Neural progenitor cell (in vitro differentiated cells): Measurements from ENCODE around the gene GAS2L1. TPM values are rescaled to one million over a fixed set of nuclear protein-coding genes. Genes with fewer than 3 reads are reported as not detected.

Experiments
- DNase-seq: peaks from one replicate; pipeline ENCODE4 v3.0.0-alpha.2; 2016; ENCODE audit warnings: low spot score
- H2AFZ ChIP-seq: fragments of 200-600 bp; sonication (generic); replicated peaks from 2 replicates; pipeline ENCODE4 v1.6.1; 2016; ENCODE audit warnings: antibody characterized with exemption
- H3F3A ChIP-seq: fragments of 200-600 bp; sonication (generic); 2 replicates; pipeline ENCODE4 v1.6.1; 2016; ENCODE audit warnings: antibody characterized with exemption, low read depth
- H3K27ac ChIP-seq: fragments of 200-600 bp; sonication (generic); 2 replicates; pipeline ENCODE4 v1.5.1; 2016; ENCODE audit warnings: mild to moderate bottlenecking
- H3K27me3 ChIP-seq: fragments of 200-600 bp; sonication (generic); 2 replicates; pipeline ENCODE4 v1.6.1; 2016; ENCODE audit warnings: mild to moderate bottlenecking, moderate library complexity
- H3K36me3 ChIP-seq: fragments of 200-600 bp; sonication (generic); 2 replicates; pipeline ENCODE4 v1.5.1; 2016
- H3K4me1 ChIP-seq: fragments of 200-600 bp; sonication (generic); 2 replicates; pipeline ENCODE4 v1.6.1; 2016; ENCODE audit warnings: mixed run types
- H3K4me2 ChIP-seq: fragments of 200-600 bp; sonication (generic); 2 replicates; pipeline ENCODE4 v1.6.1; 2016
- H3K4me3 ChIP-seq: fragments of 200-600 bp; sonication (generic); 2 replicates; pipeline ENCODE4 v1.5.1; 2016
- H3K79me2 ChIP-seq: fragments of 200-600 bp; sonication (generic); 2 replicates; pipeline ENCODE4 v1.6.1; 2016; ENCODE audit warnings: low read depth
- H3K9ac ChIP-seq: fragments of 200-600 bp; sonication (generic); 2 replicates; pipeline ENCODE4 v1.6.1; 2016
- H3K9me3 ChIP-seq: fragments of 200-600 bp; sonication (generic); 2 replicates; pipeline ENCODE4 v1.5.1; 2016; ENCODE audit warnings: low read depth
- H4K20me1 ChIP-seq: fragments of 200-600 bp; sonication (generic); 2 replicates; pipeline ENCODE4 v1.6.1; 2016; ENCODE audit warnings: low read depth
- H3K27ac Mint-ChIP-seq: 3 replicates; pipeline ENCODE4 v1.8.0; 2021; ENCODE audit warnings: mixed read lengths
- H3K27me3 Mint-ChIP-seq: 2 replicates; pipeline ENCODE4 v1.8.0; 2022; ENCODE audit warnings: low read depth, mild to moderate bottlenecking, inconsistent platforms, moderate library complexity, mixed read lengths; ENCODE audit not compliant: insufficient read depth
- H3K36me3 Mint-ChIP-seq: 3 replicates; pipeline ENCODE4 v1.8.0; 2021; ENCODE audit warnings: mixed read lengths
- H3K4me1 Mint-ChIP-seq: 3 replicates; pipeline ENCODE4 v1.8.0; 2021; ENCODE audit warnings: mixed read lengths
- H3K4me3 Mint-ChIP-seq: 3 replicates; pipeline ENCODE4 v1.8.0; 2021; ENCODE audit warnings: mild to moderate bottlenecking, moderate library complexity, mixed read lengths
- H3K9me3 Mint-ChIP-seq: 3 replicates; pipeline ENCODE4 v1.8.0; 2020; ENCODE audit warnings: mixed read lengths
- CTCF ChIP-seq: fragments of 200-600 bp; sonication (generic); IDR thresholded peaks from 2 replicates; pipeline ENCODE4 v1.5.1; 2017; ENCODE audit warnings: antibody characterized with exemption, mild to moderate bottlenecking
- EZH2 ChIP-seq: fragments of 200-600 bp; sonication (generic); IDR thresholded peaks from 2 replicates; pipeline ENCODE4 v1.6.1; 2017; ENCODE audit warnings: antibody characterized with exemption, mild to moderate bottlenecking, moderate library complexity
- EZH2phosphoT487 ChIP-seq: fragments of 200-600 bp; sonication (generic); IDR thresholded peaks from 2 replicates; pipeline ENCODE4 v1.6.1; 2017; ENCODE audit warnings: antibody characterized with exemption
- total RNA-seq: library from RNA; depleted of rRNA; stranded (reverse); fragments of >200 nt; gene quantifications from 2 replicates; pipeline ENCODE4 v1.2.3, GENCODE V29; 2015; ENCODE audit warnings: low replicate concordance

Gene GAS2L1
- total RNA-seq, 1 donor from 2014 or later: 0.95 TPM

- H3K79me2 ChIP-seq: peaks cover 16% of the 10 kb centered on the region
- peaks cover 81% of the 10 kb centered on the region for H3F3A ChIP-seq
- H3K9ac ChIP-seq: no peak overlapping the region
- H3K36me3 Mint-ChIP-seq: peaks cover 36% of the 10 kb centered on the region
- no peak overlapping the region for H3K27ac Mint-ChIP-seq
- no peak for TF ChIP-seq CTCF
- no peak overlapping the region for H2AFZ ChIP-seq
- H3K27me3 ChIP-seq: no peaks in the 10 kb centered on the region
- no peak overlapping the region for H3K4me3 ChIP-seq
- no peak overlapping the region for H3K4me2 ChIP-seq
- peaks cover 11% of the 10 kb centered on the region for H3K27me3 Mint-ChIP-seq
- H3K27ac ChIP-seq: no peak overlapping the region
- H3K36me3 ChIP-seq: peaks cover 28% of the 10 kb centered on the region
- H3K4me3 Mint-ChIP-seq: no peak overlapping the region
- H3K9me3 Mint-ChIP-seq: no peaks in the 10 kb centered on the region
- DNase-seq: no peak
- peaks cover 67% of the 10 kb centered on the region for H4K20me1 ChIP-seq
- no peaks in the 10 kb centered on the region for H3K4me1 ChIP-seq
- no peaks in the 10 kb centered on the region for H3K4me1 Mint-ChIP-seq
- H3K9me3 ChIP-seq: no peaks in the 10 kb centered on the region
Observed at GRCh38 chr22:29298641-29299040, 7.8 kb upstream of the GAS2L1 start.

- H3K4me3 Mint-ChIP-seq: no peak overlapping the region
- Histone ChIP-seq H4K20me1 (peaks cover 60% of the 10 kb centered on the region), H2AFZ (no peak overlapping the region), H3K4me1 (no peaks in the 10 kb centered on the region), H3K27me3 (no peaks in the 10 kb centered on the region), H3K9me3 (no peaks in the 10 kb centered on the region), H3F3A (peaks cover 75% of the 10 kb centered on the region), H3K36me3 (peaks cover 28% of the 10 kb centered on the region), H3K27ac (no peak overlapping the region), H3K4me3 (no peak overlapping the region), H3K79me2 (peaks cover 10% of the 10 kb centered on the region), H3K4me2 (no peak overlapping the region), H3K9ac (no peak overlapping the region)
- peaks cover 11% of the 10 kb centered on the region for H3K27me3 Mint-ChIP-seq
- peaks cover 2% of the 10 kb centered on the region for H3K4me1 Mint-ChIP-seq
- no peak for TF ChIP-seq EZH2
- TF ChIP-seq CTCF: no peak
- no peak for TF ChIP-seq EZH2phosphoT487
- H3K36me3 Mint-ChIP-seq: peaks cover 36% of the 10 kb centered on the region
- H3K9me3 Mint-ChIP-seq: no peaks in the 10 kb centered on the region
- peak overlapping the region; percentile 63 for H3K27ac Mint-ChIP-seq
- DNase-seq: no peak
Observed at GRCh38 chr22:29299136-29299900, 7.1 kb upstream of the GAS2L1 start.

- Mint-ChIP-seq H3K9me3 (no peaks in the 10 kb centered on the region), H3K4me3 (no peak overlapping the region), H3K4me1 (peaks cover 10% of the 10 kb centered on the region), H3K36me3 (peaks cover 35% of the 10 kb centered on the region), H3K27ac (no peak overlapping the region), H3K27me3 (peaks cover 16% of the 10 kb centered on the region)
- Histone ChIP-seq H3K4me3 (no peak overlapping the region), H3K4me2 (no peak overlapping the region), H3F3A (peaks cover 71% of the 10 kb centered on the region), H3K27me3 (no peaks in the 10 kb centered on the region), H3K36me3 (peaks cover 20% of the 10 kb centered on the region), H3K9me3 (no peaks in the 10 kb centered on the region), H4K20me1 (peaks cover 51% of the 10 kb centered on the region), H3K4me1 (peaks cover under 1% of the 10 kb centered on the region), H3K79me2 (peaks cover 3% of the 10 kb centered on the region), H3K27ac (no peak overlapping the region), H2AFZ (no peak overlapping the region), H3K9ac (no peak overlapping the region)
- TF ChIP-seq EZH2phosphoT487 (no peak), EZH2 (no peak), CTCF (no peak)
- DNase-seq: no peak
Observed at GRCh38 chr22:29300467-29300806, 6.0 kb upstream of the GAS2L1 start.
